SU-DHL-6 (cell line): Measurements from ENCODE around the gene TBC1D32.
"Not testable (repeated sequence)": the region's sequence is repeated elsewhere in the genome, so short reads cannot be mapped to it uniquely, and the experiment has no call there.

Source experiments
- H2AFZ ChIP-seq: fragments of 200-600 bp; sonication (generic); 2 replicates; pipeline ENCODE4 v1.6.1; 2014; ENCODE audit warnings: low read depth, mild to moderate bottlenecking, moderate library complexity, mixed read lengths, antibody characterized with exemption, low read length; ENCODE audit not compliant: severe bottlenecking
- H3F3A ChIP-seq: fragments of 200-600 bp; shearing (Covaris generic); 2 replicates; pipeline ENCODE4 v1.6.0; 2016; ENCODE audit warnings: antibody characterized with exemption, mild to moderate bottlenecking; ENCODE audit not compliant: insufficient read depth
- H3K27ac ChIP-seq: fragments of 200-600 bp; sonication (generic); 2 replicates; pipeline ENCODE4 v1.5.1; 2016; ENCODE audit warnings: low read depth, mild to moderate bottlenecking, low read length, moderate library complexity, mixed read lengths
- H3K27me3 ChIP-seq: fragments of 200-600 bp; sonication (generic), shearing (Covaris generic); 2 replicates; pipeline ENCODE4 v1.6.0; 2014; ENCODE audit warnings: mild to moderate bottlenecking, low read length
- H3K36me3 ChIP-seq: fragments of 200-600 bp; sonication (generic); 2 replicates; pipeline ENCODE4 v1.6.1; 2014; ENCODE audit warnings: mild to moderate bottlenecking, low read length, mixed read lengths
- H3K4me2 ChIP-seq: fragments of 300-600, 200-600 bp; shearing (Covaris generic), sonication (generic); 2 replicates; pipeline ENCODE4 v1.6.0; 2014; ENCODE audit warnings: low read length, low read depth, mild to moderate bottlenecking; ENCODE audit not compliant: poor library complexity, severe bottlenecking
- H3K4me3 ChIP-seq: fragments of 200-600 bp; sonication (generic); 2 replicates; pipeline ENCODE4 v1.5.1; 2014; ENCODE audit warnings: antibody characterized with exemption, low read length, mild to moderate bottlenecking, mixed read lengths; ENCODE audit not compliant: insufficient read depth, poor library complexity, severe bottlenecking
- H3K79me2 ChIP-seq: fragments of 200-600 bp; sonication (generic); 2 replicates; pipeline ENCODE4 v1.6.1; 2014; ENCODE audit warnings: mild to moderate bottlenecking, low read length, moderate library complexity; ENCODE audit not compliant: insufficient read depth
- H3K9ac ChIP-seq: fragments of 200-600 bp; sonication (generic); 2 replicates; pipeline ENCODE4 v1.7.0; 2014; ENCODE audit warnings: mild to moderate bottlenecking, low read length
- H3K9me2 ChIP-seq: fragments of 200-600 bp; sonication (generic); replicated peaks from 2 replicates; pipeline ENCODE4 v1.6.1; 2014; ENCODE audit warnings: low read length; ENCODE audit not compliant: insufficient read depth
- H3K9me3 ChIP-seq: fragments of 200-600 bp; sonication (generic); 2 replicates; pipeline ENCODE4 v1.6.1; 2014; ENCODE audit warnings: low read length, mixed read lengths; ENCODE audit not compliant: insufficient read depth
- H4K20me1 ChIP-seq: fragments of 200-600 bp; sonication (generic); 2 replicates; pipeline ENCODE4 v1.6.1; 2014; ENCODE audit warnings: low read depth, mild to moderate bottlenecking, antibody characterized with exemption, low read length, moderate library complexity, mixed read lengths
- EZH2phosphoT487 ChIP-seq: fragments of 200-600 bp; sonication (generic), shearing (Covaris generic); conservative IDR thresholded peaks from 2 replicates; pipeline ENCODE4 v1.6.1; 2018; ENCODE audit warnings: mild to moderate bottlenecking, antibody characterized with exemption, low read length, moderate library complexity, mixed read lengths
- TF ChIP-seq, protein P1 (sequence below): fragments of 200-600 bp; sonication (generic); IDR thresholded peaks from one replicate; pipeline ENCODE4 v1.5.1; 2017; ENCODE audit warnings: antibody characterized with exemption, mild to moderate bottlenecking, low read length, moderate library complexity; ENCODE audit not compliant: insufficient read depth, poor library complexity, severe bottlenecking

TBC1D32 gene

DNA sequence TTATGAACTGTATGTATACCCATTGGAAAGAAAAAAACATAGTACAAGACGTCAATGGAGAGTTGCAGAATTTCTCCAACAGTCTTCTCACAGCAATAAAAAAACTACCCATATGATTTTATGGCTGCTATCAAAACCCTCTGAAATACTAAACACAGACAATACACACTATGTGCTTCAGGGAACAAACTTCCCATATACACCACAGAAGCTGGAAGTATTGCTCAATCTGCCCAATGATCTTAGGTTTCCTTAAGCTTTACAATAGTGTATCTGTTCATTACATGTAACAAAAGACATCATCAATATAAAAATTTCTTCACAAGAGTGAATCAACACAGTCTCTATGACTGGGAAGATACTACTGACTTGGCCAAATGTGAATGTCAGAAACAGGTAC, 150.5 kb downstream of the TBC1D32 start:
- H3K9ac ChIP-seq, result no peak overlapping the region
- TF ChIP-seq EZH2phosphoT487, result no peak
- TF ChIP-seq, protein P1, sequence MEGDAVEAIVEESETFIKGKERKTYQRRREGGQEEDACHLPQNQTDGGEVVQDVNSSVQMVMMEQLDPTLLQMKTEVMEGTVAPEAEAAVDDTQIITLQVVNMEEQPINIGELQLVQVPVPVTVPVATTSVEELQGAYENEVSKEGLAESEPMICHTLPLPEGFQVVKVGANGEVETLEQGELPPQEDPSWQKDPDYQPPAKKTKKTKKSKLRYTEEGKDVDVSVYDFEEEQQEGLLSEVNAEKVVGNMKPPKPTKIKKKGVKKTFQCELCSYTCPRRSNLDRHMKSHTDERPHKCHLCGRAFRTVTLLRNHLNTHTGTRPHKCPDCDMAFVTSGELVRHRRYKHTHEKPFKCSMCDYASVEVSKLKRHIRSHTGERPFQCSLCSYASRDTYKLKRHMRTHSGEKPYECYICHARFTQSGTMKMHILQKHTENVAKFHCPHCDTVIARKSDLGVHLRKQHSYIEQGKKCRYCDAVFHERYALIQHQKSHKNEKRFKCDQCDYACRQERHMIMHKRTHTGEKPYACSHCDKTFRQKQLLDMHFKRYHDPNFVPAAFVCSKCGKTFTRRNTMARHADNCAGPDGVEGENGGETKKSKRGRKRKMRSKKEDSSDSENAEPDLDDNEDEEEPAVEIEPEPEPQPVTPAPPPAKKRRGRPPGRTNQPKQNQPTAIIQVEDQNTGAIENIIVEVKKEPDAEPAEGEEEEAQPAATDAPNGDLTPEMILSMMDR, result no peak
- no peak overlapping the region for H3K27ac ChIP-seq
- no peaks in the 10 kb centered on the region for H3K79me2 ChIP-seq
- no peaks in the 10 kb centered on the region for H3K36me3 ChIP-seq
- no peak overlapping the region for H3K4me3 ChIP-seq
- H3F3A ChIP-seq, result no peaks in the 10 kb centered on the region
- no peak overlapping the region for H3K4me2 ChIP-seq
- H2AFZ ChIP-seq, result no peak overlapping the region
- H3K9me3 ChIP-seq, result no peaks in the 10 kb centered on the region
- H4K20me1 ChIP-seq, result no peaks in the 10 kb centered on the region
- H3K9me2 ChIP-seq, result no peaks in the 10 kb centered on the region
- H3K27me3 ChIP-seq, result no peaks in the 10 kb centered on the region

DNA sequence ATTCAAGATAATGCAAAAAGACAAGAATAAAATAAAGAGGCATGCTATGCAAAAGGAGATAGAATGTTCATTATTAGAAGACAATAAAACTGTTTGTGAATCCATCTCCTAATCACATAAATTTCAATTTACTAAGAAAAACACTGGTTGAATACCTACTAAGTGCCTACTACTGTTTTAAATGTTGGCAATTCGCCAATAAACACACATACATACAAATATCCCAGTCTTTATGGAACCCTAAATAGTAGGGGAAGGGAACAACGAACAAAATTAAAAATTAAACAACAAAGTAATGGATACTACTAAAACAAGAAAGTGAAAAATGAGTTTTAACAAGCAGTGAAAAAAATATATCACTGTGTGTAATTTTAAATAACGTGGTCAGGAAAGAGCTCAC, 158.5 kb downstream of the TBC1D32 start:
- no peaks in the 10 kb centered on the region for H3K9me2 ChIP-seq
- TF ChIP-seq, protein P1, result no peak
- no peak for TF ChIP-seq EZH2phosphoT487
- H3F3A ChIP-seq, result no peaks in the 10 kb centered on the region

DNA sequence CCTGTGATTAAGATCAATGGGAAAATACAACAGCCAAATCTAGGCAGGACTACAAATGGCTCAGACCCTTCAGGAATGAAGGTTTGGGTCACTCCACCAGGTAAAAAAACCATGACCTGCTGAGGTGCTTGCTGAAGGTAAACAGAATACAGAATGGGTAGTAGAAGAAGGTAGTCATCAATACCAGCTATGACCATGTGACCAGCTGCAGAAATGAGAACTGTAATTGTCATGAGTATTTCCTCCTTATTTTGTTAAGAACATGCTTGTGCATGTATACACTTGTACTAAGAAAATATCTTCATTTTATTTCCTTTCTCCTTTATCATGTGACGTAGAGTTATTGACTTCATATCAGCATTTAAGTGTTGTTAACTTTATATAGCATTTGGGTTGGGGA, 161.8 kb downstream of the TBC1D32 start:
- not testable (repeated sequence) for H3K4me2 ChIP-seq

More for the DNA sequence above, 158.5 kb downstream of the TBC1D32 start:
- Histone ChIP-seq H3K9ac (no peak overlapping the region), H2AFZ (no peak overlapping the region), H3K27me3 (no peaks in the 10 kb centered on the region), H4K20me1 (no peaks in the 10 kb centered on the region), H3K36me3 (no peaks in the 10 kb centered on the region), H3K4me2 (no peak overlapping the region), H3K4me3 (no peak overlapping the region), H3K79me2 (no peaks in the 10 kb centered on the region), H3K9me3 (no peaks in the 10 kb centered on the region), H3K27ac (no peak overlapping the region)

DNA sequence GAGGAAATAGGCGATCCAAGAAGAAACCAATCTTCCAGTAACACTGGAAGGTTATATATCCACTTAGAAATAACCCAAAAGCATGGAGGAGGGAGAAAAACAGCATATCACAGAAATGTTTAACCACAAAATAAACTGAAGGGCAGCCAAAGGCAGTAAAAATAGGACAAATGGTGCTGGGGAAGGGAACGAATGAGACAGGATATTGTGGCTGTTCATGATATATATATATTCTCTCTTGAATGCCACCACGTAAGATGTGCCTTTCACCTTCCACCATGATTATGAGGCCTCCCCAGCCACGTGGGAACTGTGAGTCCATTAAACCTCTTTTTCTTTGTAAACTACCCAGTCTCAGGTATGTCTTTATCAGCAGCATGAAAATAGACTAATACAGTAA, 162.4 kb downstream of the TBC1D32 start:
- Histone ChIP-seq H3K4me3 (no peak overlapping the region), H3K27ac (no peak overlapping the region), H3K36me3 (no peaks in the 10 kb centered on the region), H2AFZ (no peak overlapping the region), H3K9me2 (no peaks in the 10 kb centered on the region), H3K9ac (no peak overlapping the region), H3K9me3 (no peaks in the 10 kb centered on the region), H4K20me1 (no peaks in the 10 kb centered on the region), H3K79me2 (no peaks in the 10 kb centered on the region), H3F3A (no peaks in the 10 kb centered on the region), H3K4me2 (no peak overlapping the region), H3K27me3 (no peaks in the 10 kb centered on the region)
- TF ChIP-seq, protein P1, result no peak
- TF ChIP-seq EZH2phosphoT487, result no peak

More for the DNA sequence above, 161.8 kb downstream of the TBC1D32 start:
- not testable (repeated sequence) for H3K9me3 ChIP-seq, H3K9ac ChIP-seq, H3K9me2 ChIP-seq, H3K36me3 ChIP-seq, H3K4me3 ChIP-seq, H3K27ac ChIP-seq, H3F3A ChIP-seq, H3K27me3 ChIP-seq, H3K79me2 ChIP-seq, H2AFZ ChIP-seq, H4K20me1 ChIP-seq
